GM18909 (cell line): ENCODE measurements around the gene MAK.
"Not testable (repeated sequence)": the region's sequence is repeated elsewhere in the genome, so short reads cannot be mapped to it uniquely, and the experiment has no call there.

ENCODE experiments used
- ATAC-seq: cut with Tn5 transposase; IDR thresholded peaks from one replicate; pipeline ENCODE4 v1.9.1; 2021; ENCODE audit warnings: mild to moderate bottlenecking; ENCODE audit not compliant: unreplicated experiment, poor library complexity

Gene MAK

GRCh38 chr6:10854922-10855632, 16.7 kb upstream of the MAK start:
- ATAC-seq = no peak

GRCh38 chr6:10853849-10854300, 15.5 kb upstream of the MAK start:
- not testable (repeated sequence) for ATAC-seq

GRCh38 chr6:10852361-10852960, 14.1 kb upstream of the MAK start:
- no peak for ATAC-seq

- ATAC-seq = no peak
Observed at GRCh38 chr6:10850728-10851127, 12.4 kb upstream of the MAK start.

- ATAC-seq = no peak
Observed at GRCh38 chr6:10849901-10850300, 11.6 kb upstream of the MAK start.

- no peak for ATAC-seq
Observed at GRCh38 chr6:10847684-10848083, 9.3 kb upstream of the MAK start.

- no peak for ATAC-seq
Observed at GRCh38 chr6:10843554-10843953, 5.2 kb upstream of the MAK start.

- ATAC-seq = peak; percentile 79
Observed at GRCh38 chr6:10838794-10839333, 525 bp upstream of the MAK start.

GRCh38 chr6:10837622-10837994, 731 bp downstream of the MAK start:
- no peak for ATAC-seq

GRCh38 chr6:10837009-10837621, 1.2 kb downstream of the MAK start:
- no peak for ATAC-seq

GRCh38 chr6:10834823-10835222, 3.5 kb downstream of the MAK start:
- ATAC-seq = no peak

- no peak for ATAC-seq
Observed at GRCh38 chr6:10831609-10832008, 6.7 kb downstream of the MAK start.

- ATAC-seq = no peak
Observed at GRCh38 chr6:10824819-10825218, 13.5 kb downstream of the MAK start.

- ATAC-seq = no peak
Observed at GRCh38 chr6:10824297-10824696, 14.0 kb downstream of the MAK start.

- not testable (repeated sequence) for ATAC-seq
Observed at GRCh38 chr6:10814176-10814575, 24.2 kb downstream of the MAK start.

GRCh38 chr6:10809098-10809497, 29.2 kb downstream of the MAK start:
- ATAC-seq = no peak

- ATAC-seq = no peak
Observed at GRCh38 chr6:10808376-10808775, 30.0 kb downstream of the MAK start.

- ATAC-seq = peak; percentile 91
Observed at GRCh38 chr6:10801224-10801848, 37.0 kb downstream of the MAK start.

- ATAC-seq = no peak
Observed at GRCh38 chr6:10800810-10801209, 37.5 kb downstream of the MAK start.

- ATAC-seq = no peak
Observed at GRCh38 chr6:10794239-10794638, 44.1 kb downstream of the MAK start.

- no peak for ATAC-seq
Observed at GRCh38 chr6:10793695-10794094, 44.6 kb downstream of the MAK start.
